MM.1S (cell line): ENCODE data around the gene STX16.

Source experiments
- DNase-seq: peaks from one replicate; pipeline ENCODE4 v3.0.0-alpha.2; 2015
- H2AFZ ChIP-seq: fragments of 300-600 bp; sonication (generic); 2 replicates; pipeline ENCODE4 v1.6.0; 2016; ENCODE audit warnings: antibody characterized with exemption, low read length
- H3F3A ChIP-seq: fragments of 300-600 bp; sonication (generic); 2 replicates; pipeline ENCODE4 v1.6.1; 2016; ENCODE audit warnings: mild to moderate bottlenecking, antibody characterized with exemption, low read length, moderate library complexity, mixed read lengths; ENCODE audit not compliant: insufficient read depth
- H3K27ac ChIP-seq: fragments of 300-600 bp; sonication (generic); 2 replicates; pipeline ENCODE4 v1.5.1; 2016; ENCODE audit warnings: mild to moderate bottlenecking, low read length
- H3K27me3 ChIP-seq: fragments of 300-600 bp; sonication (generic); replicated peaks from 2 replicates; pipeline ENCODE4 v1.6.0; 2016; ENCODE audit warnings: low read length; ENCODE audit not compliant: insufficient read depth
- H3K36me3 ChIP-seq: fragments of 300-600 bp; sonication (generic); replicated peaks from 2 replicates; pipeline ENCODE4 v1.6.1; 2016; ENCODE audit warnings: mild to moderate bottlenecking, low read length, mixed read lengths; ENCODE audit not compliant: insufficient read depth
- H3K4me1 ChIP-seq: fragments of 300-600 bp; sonication (generic); 2 replicates; pipeline ENCODE4 v1.6.1; 2016; ENCODE audit warnings: low read length, mixed read lengths
- H3K4me2 ChIP-seq: fragments of 300-600 bp; sonication (generic); 2 replicates; pipeline ENCODE4 v1.6.0; 2016; ENCODE audit warnings: low read depth, low read length
- H3K4me3 ChIP-seq: fragments of 300-600 bp; sonication (generic); 2 replicates; pipeline ENCODE4 v1.5.1; 2016; ENCODE audit warnings: low read length, mixed read lengths
- H3K79me2 ChIP-seq: fragments of 300-600 bp; sonication (generic); 2 replicates; pipeline ENCODE4 v1.6.1; 2016; ENCODE audit warnings: mixed run types, low read length, mixed read lengths
- H3K9ac ChIP-seq: fragments of 300-600 bp; sonication (generic); 2 replicates; pipeline ENCODE4 v1.6.1; 2016; ENCODE audit warnings: low read length, mixed read lengths
- H3K9me2 ChIP-seq: fragments of 300-600 bp; sonication (generic); replicated peaks from 2 replicates; pipeline ENCODE4 v1.6.1; 2016; ENCODE audit warnings: mild to moderate bottlenecking, low read length, mixed read lengths; ENCODE audit not compliant: insufficient read depth
- H3K9me3 ChIP-seq: fragments of 300-600 bp; sonication (generic); replicated peaks from 2 replicates; pipeline ENCODE4 v1.6.1; 2016; ENCODE audit warnings: mild to moderate bottlenecking, low read length, mixed read lengths; ENCODE audit not compliant: insufficient read depth
- H4K20me1 ChIP-seq: fragments of 300-600 bp; sonication (generic); 2 replicates; pipeline ENCODE4 v1.6.1; 2016; ENCODE audit warnings: mild to moderate bottlenecking, low read length, moderate library complexity, mixed read lengths; ENCODE audit not compliant: insufficient read depth
- CTCF ChIP-seq: fragments of 300-600 bp; sonication (generic); IDR thresholded peaks from 2 replicates; pipeline ENCODE4 v1.5.1; 2016; ENCODE audit warnings: antibody characterized with exemption, low read length, mixed read lengths
- EZH2 ChIP-seq: fragments of 300-600 bp; sonication (generic); optimal IDR thresholded peaks from 2 replicates; pipeline ENCODE3; 2017; ENCODE audit warnings: low read depth, mild to moderate bottlenecking, antibody characterized with exemption, low read length, mixed read lengths
- EZH2phosphoT487 ChIP-seq: fragments of 300-600 bp; sonication (generic); IDR thresholded peaks from 2 replicates; pipeline ENCODE4 v1.6.1; 2018; ENCODE audit warnings: antibody characterized with exemption, low read length

The STX16 gene

GRCh38 chr20:58709013-58709702, 58.1 kb downstream of the STX16 start:
- H3K9me3 ChIP-seq, result no peaks in the 10 kb centered on the region
- no peak for DNase-seq
- H3K9me2 ChIP-seq, result no peaks in the 10 kb centered on the region
- H3K27ac ChIP-seq, result no peak overlapping the region
- H3K27me3 ChIP-seq, result no peaks in the 10 kb centered on the region
- no peaks in the 10 kb centered on the region for H3F3A ChIP-seq
- no peak overlapping the region for H3K9ac ChIP-seq
- H3K36me3 ChIP-seq, result no peaks in the 10 kb centered on the region
- H2AFZ ChIP-seq, result no peak overlapping the region
- no peaks in the 10 kb centered on the region for H3K4me1 ChIP-seq
- TF ChIP-seq EZH2 (no peak), CTCF (no peak), EZH2phosphoT487 (no peak)
- no peak overlapping the region for H3K4me3 ChIP-seq
- no peaks in the 10 kb centered on the region for H4K20me1 ChIP-seq
- no peaks in the 10 kb centered on the region for H3K79me2 ChIP-seq
- no peak overlapping the region for H3K4me2 ChIP-seq

- Histone ChIP-seq H3F3A (no peaks in the 10 kb centered on the region), H3K79me2 (no peaks in the 10 kb centered on the region), H3K9ac (no peak overlapping the region), H4K20me1 (no peaks in the 10 kb centered on the region), H3K27me3 (no peaks in the 10 kb centered on the region), H3K4me3 (no peak overlapping the region), H3K4me2 (no peak overlapping the region), H3K9me2 (no peaks in the 10 kb centered on the region), H3K27ac (no peak overlapping the region), H3K4me1 (no peaks in the 10 kb centered on the region), H3K36me3 (no peaks in the 10 kb centered on the region), H2AFZ (no peak overlapping the region), H3K9me3 (no peaks in the 10 kb centered on the region)
- DNase-seq, result no peak
- no peak for TF ChIP-seq CTCF
- TF ChIP-seq EZH2, result no peak
- no peak for TF ChIP-seq EZH2phosphoT487
These were observed 58.6 kb downstream of the STX16 start for GRCh38 chr20:58709703-58710039.

GRCh38 chr20:58710481-58711265, 59.6 kb downstream of the STX16 start:
- Histone ChIP-seq H3K4me1 (no peaks in the 10 kb centered on the region), H3K36me3 (no peaks in the 10 kb centered on the region), H2AFZ (no peak overlapping the region), H3K9ac (no peak overlapping the region), H3F3A (no peaks in the 10 kb centered on the region), H3K79me2 (no peaks in the 10 kb centered on the region), H3K27me3 (no peaks in the 10 kb centered on the region), H3K27ac (no peak overlapping the region), H3K9me3 (no peaks in the 10 kb centered on the region), H4K20me1 (no peaks in the 10 kb centered on the region), H3K4me3 (no peak overlapping the region), H3K9me2 (no peaks in the 10 kb centered on the region), H3K4me2 (no peak overlapping the region)
- no peak for DNase-seq
- TF ChIP-seq EZH2 (no peak), EZH2phosphoT487 (no peak), CTCF (no peak)
